Stomach (tissue), 4 donors: Measurements from ENCODE around the gene TTC33.

Source experiments
- EP300 ChIP-seq: sonication (generic); formaldehyde crosslinking; IDR thresholded peaks from one replicate; pipeline ENCODE4 v1.6.1; 2017; ENCODE audit warnings: antibody characterized with exemption
- POLR2A ChIP-seq, 4 donors: fragments of 450-650 bp; IDR thresholded peaks; one replicate each; pipeline ENCODE4 v1.6.1; 2016; ENCODE audit warnings: antibody characterized with exemption in 4 of 4, control low read depth in 2 of 4, mild to moderate bottlenecking in 1 of 4, moderate library complexity in 1 of 4
- POLR2AphosphoS5 ChIP-seq, 3 donors: sonication (generic); formaldehyde crosslinking; IDR thresholded peaks; one replicate each; pipeline ENCODE4 v1.6.1; 2016; ENCODE audit warnings: antibody characterized with exemption in 3 of 3
- TF ChIP-seq, protein P1 (sequence below), 7 experiments: fragments of 450-650 bp in 4 of 7; fragments of 200-600 bp in 3 of 7; sonication (generic) in 3 of 7; IDR thresholded peaks; one replicate each; pipeline ENCODE4 v1.5.1; 2016 to 2019; ENCODE audit warnings: antibody characterized with exemption in 7 of 7, control low read depth in 2 of 7, mild to moderate bottlenecking in 1 of 7

DNA sequence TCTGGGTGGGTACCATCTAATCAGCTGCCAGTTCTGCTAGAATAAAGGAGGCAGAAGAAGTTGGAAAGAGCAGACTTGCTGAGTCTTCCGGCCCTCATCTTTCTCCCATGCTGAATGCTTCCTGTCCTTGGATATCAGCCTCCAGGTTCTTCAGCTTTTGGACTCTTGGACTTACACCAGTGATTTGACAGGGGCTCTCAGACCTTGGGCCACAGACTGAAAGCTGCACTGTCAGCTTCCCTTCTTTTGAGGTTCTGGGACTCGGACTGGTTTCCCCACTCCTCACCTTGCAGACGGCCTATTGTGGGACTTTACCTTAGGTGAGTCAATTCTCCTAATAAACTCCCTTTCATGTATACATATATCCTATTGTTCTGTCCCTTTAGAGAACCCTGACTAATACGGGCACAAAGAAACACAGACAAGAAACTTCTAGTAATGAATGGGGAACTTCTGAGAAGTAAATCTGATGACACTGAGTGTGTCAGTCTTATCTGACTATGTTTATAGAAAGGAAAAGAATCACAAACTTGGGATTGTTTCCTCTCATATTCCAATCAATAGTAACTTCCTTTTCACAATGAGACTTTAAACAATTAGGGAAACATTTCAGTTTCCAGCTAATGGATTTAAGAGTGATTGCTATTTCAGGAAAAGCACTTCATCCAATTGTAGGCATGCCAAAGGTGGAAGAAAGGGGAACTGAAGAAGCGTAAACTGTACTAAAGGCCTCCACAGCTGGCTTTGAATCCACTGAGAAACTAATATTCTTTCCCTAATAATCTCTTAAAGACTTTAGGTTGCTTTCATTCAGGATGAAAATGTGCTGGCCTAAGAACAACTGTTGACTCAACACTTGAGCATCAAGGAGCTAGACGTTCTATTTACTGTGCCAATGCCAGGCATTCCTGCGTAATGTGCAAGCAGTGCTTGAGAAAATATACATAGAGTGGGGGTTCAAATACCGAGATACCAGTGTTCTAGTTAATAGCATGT is 204.0 kb downstream of the TTC33 start:
- TF ChIP-seq, protein P1, sequence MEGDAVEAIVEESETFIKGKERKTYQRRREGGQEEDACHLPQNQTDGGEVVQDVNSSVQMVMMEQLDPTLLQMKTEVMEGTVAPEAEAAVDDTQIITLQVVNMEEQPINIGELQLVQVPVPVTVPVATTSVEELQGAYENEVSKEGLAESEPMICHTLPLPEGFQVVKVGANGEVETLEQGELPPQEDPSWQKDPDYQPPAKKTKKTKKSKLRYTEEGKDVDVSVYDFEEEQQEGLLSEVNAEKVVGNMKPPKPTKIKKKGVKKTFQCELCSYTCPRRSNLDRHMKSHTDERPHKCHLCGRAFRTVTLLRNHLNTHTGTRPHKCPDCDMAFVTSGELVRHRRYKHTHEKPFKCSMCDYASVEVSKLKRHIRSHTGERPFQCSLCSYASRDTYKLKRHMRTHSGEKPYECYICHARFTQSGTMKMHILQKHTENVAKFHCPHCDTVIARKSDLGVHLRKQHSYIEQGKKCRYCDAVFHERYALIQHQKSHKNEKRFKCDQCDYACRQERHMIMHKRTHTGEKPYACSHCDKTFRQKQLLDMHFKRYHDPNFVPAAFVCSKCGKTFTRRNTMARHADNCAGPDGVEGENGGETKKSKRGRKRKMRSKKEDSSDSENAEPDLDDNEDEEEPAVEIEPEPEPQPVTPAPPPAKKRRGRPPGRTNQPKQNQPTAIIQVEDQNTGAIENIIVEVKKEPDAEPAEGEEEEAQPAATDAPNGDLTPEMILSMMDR (IDR thresholded peaks at IDR 0.05): no peak
- TF ChIP-seq EP300 (no peak), POLR2A (IDR thresholded peaks at IDR 0.05) (no peak), POLR2AphosphoS5 (IDR thresholded peaks at IDR 0.05) (peak in 2 of 3 donors; percentile 39 to 80)
